Endodermal cell (in vitro differentiated cells): Measurements from ENCODE around the gene ACVR1C. TPM values are rescaled to one million over a fixed set of nuclear protein-coding genes. Genes with fewer than 3 reads are reported as not detected.

ENCODE experiments used
- DNase-seq: peaks from one replicate; pipeline ENCODE4 v3.0.0-alpha.2; 2017
- H3K27ac ChIP-seq: 2 replicates; pipeline ENCODE4 v1.5.1; 2013; ENCODE audit warnings: mild to moderate bottlenecking, low read depth, low read length, moderate library complexity
- H3K27me3 ChIP-seq: 2 replicates; pipeline ENCODE4 v1.6.1; 2013; ENCODE audit warnings: mild to moderate bottlenecking, low read length, moderate library complexity; ENCODE audit not compliant: insufficient read depth, control insufficient read depth, poor library complexity, severe bottlenecking
- H3K36me3 ChIP-seq: 2 replicates; pipeline ENCODE4 v1.7.0; 2013; ENCODE audit warnings: mild to moderate bottlenecking, low read length, moderate library complexity; ENCODE audit not compliant: control insufficient read depth, insufficient read depth
- H3K4me1 ChIP-seq: one replicate; pipeline ENCODE4 v1.7.0; 2013; ENCODE audit warnings: low read length; ENCODE audit not compliant: control insufficient read depth, insufficient read depth
- H3K4me3 ChIP-seq: 2 replicates; pipeline ENCODE4 v1.5.1; 2013; ENCODE audit warnings: mild to moderate bottlenecking, low read length, moderate library complexity
- H3K9ac ChIP-seq: 2 replicates; pipeline ENCODE4 v1.6.1; 2013; ENCODE audit warnings: mild to moderate bottlenecking, low read length, moderate library complexity; ENCODE audit not compliant: poor library complexity, severe bottlenecking; ENCODE audit errors: extremely low read depth
- H3K9me3 ChIP-seq: 2 replicates; pipeline ENCODE4 v1.6.1; 2013; ENCODE audit warnings: mild to moderate bottlenecking, low read length, moderate library complexity; ENCODE audit not compliant: control insufficient read depth
- H3K27ac Mint-ChIP-seq: 2 replicates; pipeline ENCODE4 v1.8.0; 2020; ENCODE audit warnings: mixed read lengths
- H3K27me3 Mint-ChIP-seq: 2 replicates; pipeline ENCODE4 v1.8.0; 2021; ENCODE audit warnings: mild to moderate bottlenecking, mixed read lengths; ENCODE audit not compliant: insufficient read depth
- H3K36me3 Mint-ChIP-seq: 2 replicates; pipeline ENCODE4 v1.8.0; 2020; ENCODE audit warnings: low read depth, mixed read lengths
- H3K4me1 Mint-ChIP-seq: 2 replicates; pipeline ENCODE4 v1.8.0; 2020; ENCODE audit warnings: mixed read lengths
- H3K4me3 Mint-ChIP-seq: 2 replicates; pipeline ENCODE4 v1.8.0; 2020; ENCODE audit warnings: mild to moderate bottlenecking, moderate library complexity, mixed read lengths
- H3K9me3 Mint-ChIP-seq: 2 replicates; pipeline ENCODE4 v1.8.0; 2020; ENCODE audit warnings: mild to moderate bottlenecking, mixed read lengths
- CTCF ChIP-seq: fragments of 200-600 bp; sonication (generic); conservative IDR thresholded peaks from 2 replicates; pipeline ENCODE4 v1.5.0; 2021; ENCODE audit warnings: antibody characterized with exemption, mild to moderate bottlenecking
- WGBS, 2 experiments: methylation state at CpG; one replicate each; pipeline versions ENCODE4 v1.1.5 to v1.1.7; 2013; ENCODE audit warnings: missing lambda C conversion rate in 2 of 2, mixed read lengths in 1 of 2; ENCODE audit not compliant: insufficient coverage in 1 of 2, insufficient read length in 1 of 2; 5-methylcytosine and 5-hydroxymethylcytosine counted together
- total RNA-seq, 2 donors: library from RNA; stranded (reverse); fragmentation: NEBNext Ultra II Directional in 1 of 2; extraction: Animal tissue kit (Norgen Biotek cat#: 25700) in 1 of 2; gene quantifications; 2 replicates in 1 of 2; 3 replicates in 1 of 2; pipeline ENCODE4 v1.2.1, GENCODE V29; 2021

ACVR1C gene
- total RNA-seq, 2 donors from 2014 or later: 0.59 to 0.69 TPM

DNA sequence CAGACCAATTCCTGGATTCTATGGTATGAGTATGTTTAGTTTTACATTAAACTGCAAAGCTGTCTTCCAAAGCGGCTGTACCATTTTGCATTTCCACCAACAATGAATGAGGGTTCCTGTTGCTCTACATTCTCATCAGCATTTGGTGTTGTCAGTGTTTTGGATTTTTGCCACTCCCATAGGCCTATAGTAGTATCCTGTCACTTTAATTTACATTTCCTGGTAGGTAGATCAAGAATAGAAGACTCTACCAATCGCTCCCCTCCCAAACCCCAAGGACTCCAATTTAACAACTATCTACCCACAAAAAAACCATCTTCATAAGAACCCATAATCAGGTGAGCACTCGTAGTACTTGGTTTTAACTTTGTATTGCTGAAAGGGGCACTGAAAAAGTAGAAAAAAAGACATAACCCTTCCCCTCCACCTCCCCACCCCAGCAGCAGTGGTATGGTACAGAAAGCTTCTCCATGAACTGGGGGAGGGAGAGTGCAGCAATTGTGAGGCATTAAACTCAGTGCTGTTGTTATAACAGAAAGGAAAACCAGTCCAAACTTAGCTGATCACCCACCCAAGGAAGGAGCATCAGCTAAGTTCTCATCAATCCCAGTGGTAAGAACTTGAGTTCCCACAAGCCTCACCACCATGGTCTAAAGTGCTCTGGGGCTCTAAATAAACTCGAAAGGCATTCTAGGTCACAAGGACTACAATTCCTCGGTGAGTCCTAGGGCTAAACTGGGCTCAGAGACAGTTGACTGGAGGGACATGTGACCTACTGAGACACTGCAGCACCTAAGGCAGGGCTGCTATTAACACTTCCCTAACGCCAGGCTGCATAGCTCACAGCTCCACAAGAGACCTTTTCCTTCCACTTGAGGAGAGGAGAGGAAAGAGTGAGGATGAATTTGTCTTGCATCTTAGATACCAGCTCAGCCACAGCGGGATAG lies 149.3 kb downstream of the ACVR1C start:
- Histone ChIP-seq H3K27me3 (no peaks in the 10 kb centered on the region), H3K9ac (no peak overlapping the region), H3K9me3 (no peaks in the 10 kb centered on the region), H3K4me1 (no peaks in the 10 kb centered on the region), H3K27ac (no peak overlapping the region), H3K4me3 (no peak overlapping the region), H3K36me3 (no peaks in the 10 kb centered on the region)
- Mint-ChIP-seq H3K4me1 (no peaks in the 10 kb centered on the region), H3K36me3 (no peaks in the 10 kb centered on the region), H3K4me3 (no peak overlapping the region), H3K9me3 (no peaks in the 10 kb centered on the region), H3K27me3 (no peaks in the 10 kb centered on the region), H3K27ac (no peak overlapping the region)
- DNase-seq: no peak
- TF ChIP-seq CTCF: no peak
- WGBS, 2 experiments: 87 to 93% methylated on average over 2 to 7 of the region's 7 CpGs

DNA sequence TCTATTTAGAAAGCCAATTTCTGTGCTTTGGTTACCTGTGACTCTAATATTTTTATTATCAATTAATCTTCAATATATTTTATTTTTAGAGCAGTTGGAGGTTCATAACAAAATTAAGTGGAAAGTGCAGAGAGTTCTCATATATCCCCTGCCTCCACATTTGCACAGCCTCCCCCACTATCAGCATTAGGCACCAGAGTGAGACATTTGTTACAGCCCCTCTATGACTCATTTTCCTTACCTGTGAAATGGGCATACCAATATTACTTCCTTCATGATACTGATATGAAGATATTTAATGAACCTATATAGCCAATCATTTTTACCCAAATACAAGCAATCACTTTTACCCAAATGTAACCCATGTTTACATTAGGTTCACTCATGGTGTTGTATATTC lies 150.7 kb downstream of the ACVR1C start:
- no peaks in the 10 kb centered on the region for H3K9me3 Mint-ChIP-seq
- no peak for DNase-seq
- no peak for TF ChIP-seq CTCF
- no peaks in the 10 kb centered on the region for H3K4me1 ChIP-seq
- no peak overlapping the region for H3K9ac ChIP-seq
- H3K27ac Mint-ChIP-seq: no peak overlapping the region
- H3K27ac ChIP-seq: no peak overlapping the region
- H3K4me1 Mint-ChIP-seq: no peaks in the 10 kb centered on the region
- H3K27me3 ChIP-seq: no peaks in the 10 kb centered on the region
- H3K9me3 ChIP-seq: no peaks in the 10 kb centered on the region
- peaks cover under 1% of the 10 kb centered on the region for H3K27me3 Mint-ChIP-seq
- H3K36me3 Mint-ChIP-seq: no peaks in the 10 kb centered on the region
- no peaks in the 10 kb centered on the region for H3K36me3 ChIP-seq
- no peak overlapping the region for H3K4me3 ChIP-seq
- H3K4me3 Mint-ChIP-seq: no peak overlapping the region

GRCh38 chr2:157476953-157477709 lies 151.5 kb downstream of the ACVR1C start:
- Histone ChIP-seq H3K27ac (no peak overlapping the region), H3K9ac (no peak overlapping the region), H3K9me3 (no peaks in the 10 kb centered on the region), H3K4me3 (no peak overlapping the region), H3K27me3 (no peaks in the 10 kb centered on the region), H3K4me1 (no peaks in the 10 kb centered on the region), H3K36me3 (no peaks in the 10 kb centered on the region)
- H3K36me3 Mint-ChIP-seq: no peaks in the 10 kb centered on the region
- H3K27me3 Mint-ChIP-seq: peaks cover 2% of the 10 kb centered on the region
- H3K4me3 Mint-ChIP-seq: no peak overlapping the region
- TF ChIP-seq CTCF: no peak
- no peaks in the 10 kb centered on the region for H3K9me3 Mint-ChIP-seq
- DNase-seq: no peak
- no peak overlapping the region for H3K27ac Mint-ChIP-seq
- H3K4me1 Mint-ChIP-seq: no peaks in the 10 kb centered on the region

Other genes with a start within 250 kb of the ACVR1C start
- under 1 TPM in 1 of 2 donors, not detected in 1; 0.31 TPM for gene CYTIP, start 184.8 kb downstream of the ACVR1C start, total RNA-seq
- gene ACVR1, start 247.5 kb upstream of the ACVR1C start, total RNA-seq: 10 to 100 TPM; 21.1 to 26.9 TPM